ENCODE results near the gene CDH4. TPM values are rescaled to one million over a fixed set of nuclear protein-coding genes. Genes with fewer than 3 reads are reported as not detected.
A peak's percentile ranks its signal among the peaks of the same experiment; 100 is the strongest.
"Not testable (repeated sequence)": the region's sequence is repeated elsewhere in the genome, so short reads cannot be mapped to it uniquely, and the experiment has no call there.

CDH4 gene
- polyA plus RNA-seq, 1 donor from 2014 or later, result not detected

- Mint-ChIP-seq H3K27me3 (no peaks in the 10 kb centered on the region), H3K36me3 (no peaks in the 10 kb centered on the region), H3K9me3 (peaks cover 0 to 3% (median 0%) of the 10 kb centered on the region in 3 donors), H3K27ac (no peak overlapping the region), H3K4me3 (no peak overlapping the region), H3K4me1 (no peaks in the 10 kb centered on the region)
Observed at GRCh38 chr20:61847986-61848385, 595.9 kb downstream of the CDH4 start.

GRCh38 chr20:61848851-61849250 is 596.8 kb downstream of the CDH4 start:
- Mint-ChIP-seq H3K27me3 (no peaks in the 10 kb centered on the region), H3K36me3 (no peaks in the 10 kb centered on the region), H3K27ac (no peak overlapping the region), H3K4me3 (no peak overlapping the region), H3K9me3 (peaks cover 0 to 3% (median 0%) of the 10 kb centered on the region in 3 donors), H3K4me1 (no peaks in the 10 kb centered on the region)

GRCh38 chr20:61849376-61849775 is 597.3 kb downstream of the CDH4 start:
- no peaks in the 10 kb centered on the region for H3K36me3 Mint-ChIP-seq
- no peaks in the 10 kb centered on the region for H3K27me3 Mint-ChIP-seq
- H3K4me1 Mint-ChIP-seq, result no peaks in the 10 kb centered on the region
- no peak overlapping the region for H3K4me3 Mint-ChIP-seq
- H3K27ac Mint-ChIP-seq, result no peak overlapping the region
- H3K9me3 Mint-ChIP-seq, result peaks cover 0 to 1% (median 0%) of the 10 kb centered on the region in 3 donors

- Mint-ChIP-seq H3K36me3 (no peaks in the 10 kb centered on the region), H3K27me3 (no peaks in the 10 kb centered on the region), H3K4me1 (no peaks in the 10 kb centered on the region), H3K9me3 (peaks cover 0 to 1% (median 0%) of the 10 kb centered on the region in 3 donors), H3K4me3 (no peak overlapping the region), H3K27ac (no peak overlapping the region)
Observed at GRCh38 chr20:61849822-61850221, 597.8 kb downstream of the CDH4 start.

GRCh38 chr20:61850457-61850856 is 598.4 kb downstream of the CDH4 start:
- Mint-ChIP-seq H3K36me3 (no peaks in the 10 kb centered on the region), H3K4me1 (no peaks in the 10 kb centered on the region), H3K27me3 (no peaks in the 10 kb centered on the region), H3K27ac (no peak overlapping the region), H3K9me3 (peaks cover 0 to 1% (median 0%) of the 10 kb centered on the region in 3 donors), H3K4me3 (no peak overlapping the region)

GRCh38 chr20:61850926-61851900 is 599.2 kb downstream of the CDH4 start:
- Mint-ChIP-seq H3K27ac (no peak overlapping the region), H3K4me3 (no peak overlapping the region)

GRCh38 chr20:61852268-61853072 is 600.4 kb downstream of the CDH4 start:
- no peak overlapping the region for H3K27ac Mint-ChIP-seq
- no peaks in the 10 kb centered on the region for H3K27me3 Mint-ChIP-seq
- no peaks in the 10 kb centered on the region for H3K4me1 Mint-ChIP-seq
- peaks cover 0 to 2% (median 0%) of the 10 kb centered on the region in 3 donors for H3K9me3 Mint-ChIP-seq
- no peaks in the 10 kb centered on the region for H3K36me3 Mint-ChIP-seq
- peak overlapping the region in 1 of 4 donors; percentile 9 for H3K4me3 Mint-ChIP-seq

More at GRCh38 chr20:61850926-61851900, 599.2 kb downstream of the CDH4 start:
- no peaks in the 10 kb centered on the region for H3K36me3 Mint-ChIP-seq
- H3K9me3 Mint-ChIP-seq, result peaks cover 0 to 4% (median 0%) of the 10 kb centered on the region in 3 donors
- no peaks in the 10 kb centered on the region for H3K27me3 Mint-ChIP-seq
- H3K4me1 Mint-ChIP-seq, result no peaks in the 10 kb centered on the region

- Mint-ChIP-seq H3K4me1 (no peaks in the 10 kb centered on the region), H3K27ac (no peak overlapping the region), H3K27me3 (no peaks in the 10 kb centered on the region), H3K4me3 (no peak overlapping the region), H3K9me3 (peaks cover 0 to 2% (median 0%) of the 10 kb centered on the region in 3 donors), H3K36me3 (no peaks in the 10 kb centered on the region)
Observed at GRCh38 chr20:61853073-61854005, 601.3 kb downstream of the CDH4 start.

- H3K9me3 Mint-ChIP-seq, H3K4me3 Mint-ChIP-seq, H3K4me1 Mint-ChIP-seq, H3K27ac Mint-ChIP-seq, H3K36me3 Mint-ChIP-seq, H3K27me3 Mint-ChIP-seq: not testable (repeated sequence)
Observed at GRCh38 chr20:61854538-61854937, 602.5 kb downstream of the CDH4 start.

- Mint-ChIP-seq H3K9me3 (peaks cover 0 to 2% (median 0%) of the 10 kb centered on the region in 3 donors), H3K27ac (no peak overlapping the region), H3K4me1 (no peaks in the 10 kb centered on the region), H3K4me3 (no peak overlapping the region), H3K27me3 (no peaks in the 10 kb centered on the region), H3K36me3 (no peaks in the 10 kb centered on the region)
Observed at GRCh38 chr20:61855286-61855685, 603.2 kb downstream of the CDH4 start.

- Mint-ChIP-seq H3K4me3 (no peak overlapping the region), H3K36me3 (no peaks in the 10 kb centered on the region), H3K4me1 (no peaks in the 10 kb centered on the region), H3K27me3 (peaks cover 4% of the 10 kb centered on the region), H3K27ac (no peak overlapping the region), H3K9me3 (peaks cover 0 to 2% (median 0%) of the 10 kb centered on the region in 3 donors)
Observed at GRCh38 chr20:61856626-61857413, 604.8 kb downstream of the CDH4 start.

- Mint-ChIP-seq H3K4me1 (no peaks in the 10 kb centered on the region), H3K4me3 (no peak overlapping the region), H3K36me3 (no peaks in the 10 kb centered on the region), H3K27ac (no peak overlapping the region), H3K27me3 (peaks cover 4% of the 10 kb centered on the region), H3K9me3 (peaks cover 0 to 2% (median 0%) of the 10 kb centered on the region in 3 donors)
Observed at GRCh38 chr20:61857414-61857775, 605.3 kb downstream of the CDH4 start.

GRCh38 chr20:61857884-61858283 is 605.8 kb downstream of the CDH4 start:
- Mint-ChIP-seq H3K4me3 (no peak overlapping the region), H3K27ac (no peak overlapping the region), H3K27me3 (peaks cover 6% of the 10 kb centered on the region), H3K4me1 (no peaks in the 10 kb centered on the region), H3K9me3 (peaks cover 0 to 2% (median 0%) of the 10 kb centered on the region in 3 donors), H3K36me3 (no peaks in the 10 kb centered on the region)

GRCh38 chr20:61859767-61860166 is 607.7 kb downstream of the CDH4 start:
- H3K27me3 Mint-ChIP-seq, result peaks cover 6% of the 10 kb centered on the region
- no peaks in the 10 kb centered on the region for H3K4me1 Mint-ChIP-seq
- H3K27ac Mint-ChIP-seq, result no peak overlapping the region
- H3K4me3 Mint-ChIP-seq, result no peak overlapping the region
- H3K9me3 Mint-ChIP-seq, result peaks cover 0 to 2% (median 0%) of the 10 kb centered on the region in 3 donors
- no peaks in the 10 kb centered on the region for H3K36me3 Mint-ChIP-seq
